ENCODE measurements around the gene TMPRSS2.
"Not testable (repeated sequence)": the region's sequence is repeated elsewhere in the genome, so short reads cannot be mapped to it uniquely, and the experiment has no call there.

The TMPRSS2 gene

GRCh38 chr21:41426676-41427404 lies 81.1 kb downstream of the TMPRSS2 start:
- no peak for DNase-seq (ENCODE audit: low read depth)

GRCh38 chr21:41425954-41426675 lies 81.8 kb downstream of the TMPRSS2 start, which contains the start of gene MX1:
Gene MX1, plus strand, starts transcription at chr21:41426239. Its CDS starts 5,832 bp downstream, at chr21:41432071.
- DNase-seq (ENCODE audit: low read depth) = peak; percentile 96

- DNase-seq (ENCODE audit: low read depth) = no peak
Observed at GRCh38 chr21:41425588-41425953, 82.4 kb downstream of the TMPRSS2 start.

- DNase-seq (ENCODE audit: low read depth) = not testable (repeated sequence)
Observed at GRCh38 chr21:41423305-41423636, 84.7 kb downstream of the TMPRSS2 start.

- DNase-seq (ENCODE audit: low read depth) = no peak
Observed at GRCh38 chr21:41422546-41423304, 85.2 kb downstream of the TMPRSS2 start.

- DNase-seq (ENCODE audit: low read depth) = not testable (repeated sequence)
Observed at GRCh38 chr21:41420998-41421397, 87.0 kb downstream of the TMPRSS2 start.

- DNase-seq (ENCODE audit: low read depth) = peak; percentile 58
Observed at GRCh38 chr21:41419921-41420862, 87.8 kb downstream of the TMPRSS2 start.

GRCh38 chr21:41418956-41419680 lies 88.8 kb downstream of the TMPRSS2 start:
- no peak for DNase-seq (ENCODE audit: low read depth)

- DNase-seq (ENCODE audit: low read depth) = no peak
Observed at GRCh38 chr21:41418393-41418792, 89.6 kb downstream of the TMPRSS2 start.

GRCh38 chr21:41417505-41417904 lies 90.5 kb downstream of the TMPRSS2 start:
- not testable (repeated sequence) for DNase-seq (ENCODE audit: low read depth)
